Measurements from ENCODE around the gene RAG2. TPM values are rescaled to one million over a fixed set of nuclear protein-coding genes. Genes with fewer than 3 reads are reported as not detected.

Gene RAG2
- total RNA-seq, 1 experiment from 2014 or later: not detected

DNA sequence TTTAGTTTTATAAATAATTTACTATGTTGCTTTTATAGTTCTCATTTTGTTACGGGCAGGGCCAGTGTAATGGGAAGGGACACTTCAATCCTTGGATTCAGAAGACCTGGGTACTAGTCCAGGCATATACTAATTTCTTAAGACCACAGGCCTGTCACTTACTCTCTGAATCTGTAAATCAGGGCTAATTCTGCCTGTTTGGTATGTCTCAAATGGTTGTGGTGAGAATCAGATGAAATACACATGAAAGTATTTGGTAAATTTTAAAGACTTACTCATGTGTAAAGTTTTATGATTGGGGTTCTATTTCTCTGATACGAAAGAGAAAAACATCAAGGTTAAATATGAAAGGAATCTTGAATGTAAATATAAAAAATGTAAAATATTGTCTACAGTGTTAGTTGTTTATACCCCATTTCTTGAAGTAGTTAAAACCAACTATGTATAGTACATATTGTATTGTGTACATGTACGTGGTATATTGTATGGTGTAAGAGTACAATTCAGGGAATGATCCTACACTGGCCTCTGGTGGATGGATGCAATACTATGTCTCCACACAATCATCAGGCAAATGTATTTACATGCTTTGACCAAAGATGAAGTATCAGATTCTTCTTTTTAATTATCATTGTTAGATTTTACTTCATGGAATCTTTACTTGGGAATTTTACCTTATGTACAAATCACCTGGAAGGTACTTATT is 24.5 kb upstream of the RAG2 start:
- BruUV-seq (replicated peaks): no TSS peak
- CTCF ChIA-PET: interaction anchor here (2.1 kb wide), 1 partner anchor 58 kb away, joined by 12 read pairs; no protein-coding TSS in a partner anchor
- ATAC-seq (peak; percentile 88), DNase-seq (ENCODE audit: low read depth, low spot score) (peak; percentile 12)
- Histone ChIP-seq H3K27me3 (ENCODE audit: insufficient read depth, low read length) (no peaks in the 10 kb centered on the region), H3K4me1 (ENCODE audit: control insufficient read depth in 1 of 2, insufficient read depth in 2 of 2, low read length in 2 of 2) (no peaks in the 10 kb centered on the region), H3K9ac (ENCODE audit: low read length) (no peak overlapping the region), H3K9me2 (ENCODE audit: insufficient read depth) (no peaks in the 10 kb centered on the region), H3K36me3 (ENCODE audit: control insufficient read depth in 1 of 2, insufficient read depth in 2 of 2, low read length in 2 of 2) (no peaks in the 10 kb centered on the region), H3K9me3 (ENCODE audit: control insufficient read depth in 1 of 2, insufficient read depth in 1 of 2, low read depth in 1 of 2, low read length in 2 of 2) (no peaks in the 10 kb centered on the region), H3K79me2 (ENCODE audit: insufficient read depth, low read length) (no peaks in the 10 kb centered on the region), H3K27ac (ENCODE audit: low read depth, low read length) (no peak overlapping the region), H2AFZ (ENCODE audit: low read depth, low read length, poor library complexity, severe bottlenecking) (no peak overlapping the region), H4K20me1 (ENCODE audit: insufficient read depth) (no peaks in the 10 kb centered on the region), H3K4me3 (replicated peaks in 1 of 2; ENCODE audit: low read depth in 1 of 2, low read length in 2 of 2) (no peak overlapping the region), H3K4me2 (ENCODE audit: low read length) (no peak overlapping the region)
- RAD21 ChIA-PET (ENCODE audit: low non-redundant PET in 1 of 2, low total read pairs in 2 of 2, uncharacterized antibody in 2 of 2, unreplicated experiment in 2 of 2): no interaction called here
- intact Hi-C loops (cut with micrococcal nuclease): loop anchor here (1.0 to 10.0 kb wide), 2 partner anchors 58 to 328 kb away; partner anchors contain the start of gene PRR5L
- POLR2A ChIA-PET: no interaction called here
- TF ChIP-seq RAD21 (IDR thresholded peaks at IDR 0.05; ENCODE audit: low read depth): peak; percentile 58
- TF ChIP-seq ZNF274 (IDR thresholded peaks at IDR 0.05; ENCODE audit: low read depth, low read length): no peak
- TF ChIP-seq, protein P1, sequence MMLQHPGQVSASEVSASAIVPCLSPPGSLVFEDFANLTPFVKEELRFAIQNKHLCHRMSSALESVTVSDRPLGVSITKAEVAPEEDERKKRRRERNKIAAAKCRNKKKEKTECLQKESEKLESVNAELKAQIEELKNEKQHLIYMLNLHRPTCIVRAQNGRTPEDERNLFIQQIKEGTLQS (IDR thresholded peaks at IDR 0.05): no peak
- no peak for TF ChIP-seq YY1 (IDR thresholded peaks at IDR 0.05; ENCODE audit: extremely low read depth, insufficient replicate concordance, low read depth, low read length)
- TF ChIP-seq CBX3 (IDR thresholded peaks at IDR 0.05; ENCODE audit: low read depth): no peak
- TF ChIP-seq POLR2A (IDR thresholded peaks at IDR 0.05; ENCODE audit: borderline replicate concordance, extremely low read depth, insufficient read depth, insufficient read length): no peak
- TF ChIP-seq, protein P2, sequence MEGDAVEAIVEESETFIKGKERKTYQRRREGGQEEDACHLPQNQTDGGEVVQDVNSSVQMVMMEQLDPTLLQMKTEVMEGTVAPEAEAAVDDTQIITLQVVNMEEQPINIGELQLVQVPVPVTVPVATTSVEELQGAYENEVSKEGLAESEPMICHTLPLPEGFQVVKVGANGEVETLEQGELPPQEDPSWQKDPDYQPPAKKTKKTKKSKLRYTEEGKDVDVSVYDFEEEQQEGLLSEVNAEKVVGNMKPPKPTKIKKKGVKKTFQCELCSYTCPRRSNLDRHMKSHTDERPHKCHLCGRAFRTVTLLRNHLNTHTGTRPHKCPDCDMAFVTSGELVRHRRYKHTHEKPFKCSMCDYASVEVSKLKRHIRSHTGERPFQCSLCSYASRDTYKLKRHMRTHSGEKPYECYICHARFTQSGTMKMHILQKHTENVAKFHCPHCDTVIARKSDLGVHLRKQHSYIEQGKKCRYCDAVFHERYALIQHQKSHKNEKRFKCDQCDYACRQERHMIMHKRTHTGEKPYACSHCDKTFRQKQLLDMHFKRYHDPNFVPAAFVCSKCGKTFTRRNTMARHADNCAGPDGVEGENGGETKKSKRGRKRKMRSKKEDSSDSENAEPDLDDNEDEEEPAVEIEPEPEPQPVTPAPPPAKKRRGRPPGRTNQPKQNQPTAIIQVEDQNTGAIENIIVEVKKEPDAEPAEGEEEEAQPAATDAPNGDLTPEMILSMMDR (IDR thresholded peaks at IDR 0.05 in 2 of 3, conservative IDR thresholded peaks at IDR 0.05 in 1 of 3; ENCODE audit: borderline replicate concordance in 1 of 3, insufficient read depth in 1 of 3, low read depth in 2 of 3, low read length in 2 of 3): peak; percentile 17 to 61 (median 53); a peak in 5 of 6 replicates
- TF ChIP-seq, protein P3, sequence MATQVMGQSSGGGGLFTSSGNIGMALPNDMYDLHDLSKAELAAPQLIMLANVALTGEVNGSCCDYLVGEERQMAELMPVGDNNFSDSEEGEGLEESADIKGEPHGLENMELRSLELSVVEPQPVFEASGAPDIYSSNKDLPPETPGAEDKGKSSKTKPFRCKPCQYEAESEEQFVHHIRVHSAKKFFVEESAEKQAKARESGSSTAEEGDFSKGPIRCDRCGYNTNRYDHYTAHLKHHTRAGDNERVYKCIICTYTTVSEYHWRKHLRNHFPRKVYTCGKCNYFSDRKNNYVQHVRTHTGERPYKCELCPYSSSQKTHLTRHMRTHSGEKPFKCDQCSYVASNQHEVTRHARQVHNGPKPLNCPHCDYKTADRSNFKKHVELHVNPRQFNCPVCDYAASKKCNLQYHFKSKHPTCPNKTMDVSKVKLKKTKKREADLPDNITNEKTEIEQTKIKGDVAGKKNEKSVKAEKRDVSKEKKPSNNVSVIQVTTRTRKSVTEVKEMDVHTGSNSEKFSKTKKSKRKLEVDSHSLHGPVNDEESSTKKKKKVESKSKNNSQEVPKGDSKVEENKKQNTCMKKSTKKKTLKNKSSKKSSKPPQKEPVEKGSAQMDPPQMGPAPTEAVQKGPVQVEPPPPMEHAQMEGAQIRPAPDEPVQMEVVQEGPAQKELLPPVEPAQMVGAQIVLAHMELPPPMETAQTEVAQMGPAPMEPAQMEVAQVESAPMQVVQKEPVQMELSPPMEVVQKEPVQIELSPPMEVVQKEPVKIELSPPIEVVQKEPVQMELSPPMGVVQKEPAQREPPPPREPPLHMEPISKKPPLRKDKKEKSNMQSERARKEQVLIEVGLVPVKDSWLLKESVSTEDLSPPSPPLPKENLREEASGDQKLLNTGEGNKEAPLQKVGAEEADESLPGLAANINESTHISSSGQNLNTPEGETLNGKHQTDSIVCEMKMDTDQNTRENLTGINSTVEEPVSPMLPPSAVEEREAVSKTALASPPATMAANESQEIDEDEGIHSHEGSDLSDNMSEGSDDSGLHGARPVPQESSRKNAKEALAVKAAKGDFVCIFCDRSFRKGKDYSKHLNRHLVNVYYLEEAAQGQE (IDR thresholded peaks at IDR 0.05; ENCODE audit: low read depth): no peak
